ENCODE results near the gene PDPN. TPM values are rescaled to one million over a fixed set of nuclear protein-coding genes. Genes with fewer than 3 reads are reported as not detected.

Gene PDPN
- total and polyA plus RNA-seq, 2 of the 4 experiments (the other 2 are of a cell fraction), result 0.31 TPM; not detected in 1

DNA sequence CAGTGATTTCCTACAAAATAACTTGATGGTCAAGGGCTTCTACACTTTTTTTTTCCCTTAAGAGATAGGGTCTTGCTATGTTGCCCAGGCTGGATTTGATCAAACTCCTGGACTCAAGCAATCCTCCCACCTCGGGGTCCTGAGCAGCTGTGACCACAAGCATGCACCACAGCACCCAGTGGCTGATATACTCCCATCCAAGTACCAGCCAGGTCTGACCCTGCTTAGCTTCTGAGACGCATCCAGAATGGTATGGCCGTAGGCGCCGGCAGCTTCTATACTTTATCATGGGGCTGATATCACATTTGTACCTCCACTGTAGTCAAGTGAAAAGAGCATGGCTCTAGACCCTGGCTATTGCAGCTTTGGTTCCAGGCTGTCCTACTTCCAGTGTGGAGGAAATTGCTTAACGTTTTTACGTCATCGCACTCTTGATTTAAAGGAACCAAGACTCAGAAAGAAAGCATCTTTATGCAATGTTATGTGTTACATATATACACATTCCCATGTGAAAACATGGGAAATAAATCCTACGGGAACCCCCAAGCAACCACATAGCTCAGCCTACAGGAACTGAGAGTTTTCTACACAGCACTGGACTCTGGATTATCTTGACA, 39.5 kb downstream of the PDPN start:
- no peak overlapping the region for H2AK5ac ChIP-seq (ENCODE audit: low read depth, low read length)
- intact Hi-C loops (cut with micrococcal nuclease), result no loop called here
- TF ChIP-seq CHD1 (IDR thresholded peaks at IDR 0.05; ENCODE audit: low read depth, low read length) (no peak), NFE2L2 (IDR thresholded peaks at IDR 0.05; ENCODE audit: low read depth, low read length) (no peak), RFX5 (IDR thresholded peaks at IDR 0.05; ENCODE audit: low read depth, low read length) (no peak), FOS (IDR thresholded peaks at IDR 0.05; ENCODE audit: low read depth, low read length) (no peak), RCOR1 (IDR thresholded peaks at IDR 0.05; ENCODE audit: insufficient replicate concordance, low read length) (no peak), RAD21 (IDR thresholded peaks at IDR 0.05; ENCODE audit: low read length) (no peak), CEBPB (IDR thresholded peaks at IDR 0.05; ENCODE audit: low read depth, low read length) (no peak), MAZ (IDR thresholded peaks at IDR 0.05; ENCODE audit: borderline replicate concordance, low read depth, low read length) (no peak), MAFK (IDR thresholded peaks at IDR 0.05; ENCODE audit: low read depth, low read length) (no peak), BHLHE40 (IDR thresholded peaks at IDR 0.05; ENCODE audit: low read depth, low read length) (no peak), POLR2A (IDR thresholded peaks at IDR 0.05; ENCODE audit: low read depth, low read length) (no peak), USF2 (IDR thresholded peaks at IDR 0.05; ENCODE audit: low read depth, low read length) (no peak), SMC3 (IDR thresholded peaks at IDR 0.05; ENCODE audit: low read depth, low read length) (no peak), MXI1 (IDR thresholded peaks at IDR 0.05; ENCODE audit: borderline replicate concordance, low read depth, low read length) (no peak)
- TF ChIP-seq, protein P1, sequence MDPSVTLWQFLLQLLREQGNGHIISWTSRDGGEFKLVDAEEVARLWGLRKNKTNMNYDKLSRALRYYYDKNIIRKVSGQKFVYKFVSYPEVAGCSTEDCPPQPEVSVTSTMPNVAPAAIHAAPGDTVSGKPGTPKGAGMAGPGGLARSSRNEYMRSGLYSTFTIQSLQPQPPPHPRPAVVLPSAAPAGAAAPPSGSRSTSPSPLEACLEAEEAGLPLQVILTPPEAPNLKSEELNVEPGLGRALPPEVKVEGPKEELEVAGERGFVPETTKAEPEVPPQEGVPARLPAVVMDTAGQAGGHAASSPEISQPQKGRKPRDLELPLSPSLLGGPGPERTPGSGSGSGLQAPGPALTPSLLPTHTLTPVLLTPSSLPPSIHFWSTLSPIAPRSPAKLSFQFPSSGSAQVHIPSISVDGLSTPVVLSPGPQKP (IDR thresholded peaks at IDR 0.05; ENCODE audit: borderline replicate concordance, low read depth, low read length), result no peak
- TF ChIP-seq, protein P2, sequence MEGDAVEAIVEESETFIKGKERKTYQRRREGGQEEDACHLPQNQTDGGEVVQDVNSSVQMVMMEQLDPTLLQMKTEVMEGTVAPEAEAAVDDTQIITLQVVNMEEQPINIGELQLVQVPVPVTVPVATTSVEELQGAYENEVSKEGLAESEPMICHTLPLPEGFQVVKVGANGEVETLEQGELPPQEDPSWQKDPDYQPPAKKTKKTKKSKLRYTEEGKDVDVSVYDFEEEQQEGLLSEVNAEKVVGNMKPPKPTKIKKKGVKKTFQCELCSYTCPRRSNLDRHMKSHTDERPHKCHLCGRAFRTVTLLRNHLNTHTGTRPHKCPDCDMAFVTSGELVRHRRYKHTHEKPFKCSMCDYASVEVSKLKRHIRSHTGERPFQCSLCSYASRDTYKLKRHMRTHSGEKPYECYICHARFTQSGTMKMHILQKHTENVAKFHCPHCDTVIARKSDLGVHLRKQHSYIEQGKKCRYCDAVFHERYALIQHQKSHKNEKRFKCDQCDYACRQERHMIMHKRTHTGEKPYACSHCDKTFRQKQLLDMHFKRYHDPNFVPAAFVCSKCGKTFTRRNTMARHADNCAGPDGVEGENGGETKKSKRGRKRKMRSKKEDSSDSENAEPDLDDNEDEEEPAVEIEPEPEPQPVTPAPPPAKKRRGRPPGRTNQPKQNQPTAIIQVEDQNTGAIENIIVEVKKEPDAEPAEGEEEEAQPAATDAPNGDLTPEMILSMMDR (conservative IDR thresholded peaks at IDR 0.05; ENCODE audit: low read depth, low read length), result no peak
- H3K18ac ChIP-seq (ENCODE audit: low read depth, low read length), result no peak overlapping the region
- H2AK9ac ChIP-seq (replicated peaks; ENCODE audit: low read depth, low read length, poor library complexity), result no peak overlapping the region
- no peaks in the 10 kb centered on the region for H3K27me3 ChIP-seq (ENCODE audit: control insufficient read depth, insufficient read depth, low read length)
- no peak overlapping the region for H4K5ac ChIP-seq (ENCODE audit: low read depth, low read length)
- DNase-seq (no peak), ATAC-seq (ENCODE audit: low read depth) (no peak)
- no peak overlapping the region for H3K14ac ChIP-seq (replicated peaks; ENCODE audit: low read depth, low read length)
- BruUV-seq (replicated peaks), result no TSS peak
- 0% methylated on average over 1 of the region's 9 CpGs; no CpG with 5 or more reads in 1 of the 2 experiments for WGBS, 2 experiments (ENCODE audit: extremely low coverage in 2 of 2, insufficient read length in 1 of 2)
- dilution Hi-C loops (cut with HindIII; ENCODE audit: low sequenced_read_pairs, unreplicated experiment), result no loop called here
- no peaks in the 10 kb centered on the region for H3K79me1 ChIP-seq (ENCODE audit: low read depth in 1 of 2, low read length in 2 of 2)
- no peaks in the 10 kb centered on the region for H3K36me3 ChIP-seq (ENCODE audit: control insufficient read depth, insufficient read depth, low read length)
- no peaks in the 10 kb centered on the region for H4K20me1 ChIP-seq (ENCODE audit: insufficient read depth, low read length)
- no peaks in the 10 kb centered on the region for H3K9me1 ChIP-seq (ENCODE audit: insufficient read depth, low read length)
- ChIA-PET CTCF (no interaction called here), POLR2A (ENCODE audit: unreplicated experiment) (no interaction called here)
- no peak overlapping the region for H2AFZ ChIP-seq (replicated peaks; ENCODE audit: low read length, poor library complexity)
- no peak overlapping the region for H3K23ac ChIP-seq (ENCODE audit: low read depth, low read length)
- no peak overlapping the region for H3K4me3 ChIP-seq (ENCODE audit: insufficient read depth, low read depth, low read length)
- no peak overlapping the region for H3K56ac ChIP-seq (ENCODE audit: extremely low read depth, insufficient read depth, low read length)
- H2BK20ac ChIP-seq (ENCODE audit: low read depth, low read length), result no peak overlapping the region
- H3K4ac ChIP-seq (ENCODE audit: low read depth, low read length), result no peak overlapping the region
- H3K9me3 ChIP-seq (ENCODE audit: control insufficient read depth, insufficient read depth, low read length), result peaks cover 21% of the 10 kb centered on the region
- no peak overlapping the region for H3K9ac ChIP-seq (ENCODE audit: low read depth, low read length)
- H4K91ac ChIP-seq (ENCODE audit: insufficient read depth, low read depth, low read length), result no peak overlapping the region
- H3K4me1 ChIP-seq (ENCODE audit: control insufficient read depth, insufficient read depth, low read length), result no peaks in the 10 kb centered on the region
- H2BK5ac ChIP-seq (ENCODE audit: low read depth, low read length, poor library complexity, severe bottlenecking), result no peak overlapping the region
- in situ Hi-C loops (cut with MboI; ENCODE audit: low sequenced_read_pairs), result no loop called here
- no peak overlapping the region for H3K27ac ChIP-seq (ENCODE audit: insufficient read depth, low read length)
- H2BK15ac ChIP-seq (ENCODE audit: low read depth, low read length), result no peak overlapping the region
- no peak overlapping the region for H2BK120ac ChIP-seq (ENCODE audit: low read depth, low read length)
- no peak overlapping the region for H4K8ac ChIP-seq (ENCODE audit: low read depth in 2 of 2, low read length in 2 of 2)
- H3K4me2 ChIP-seq (ENCODE audit: low read depth, low read length), result no peak overlapping the region

Measured in IMR-90 (cell line).